ENCODE measurements around the gene LRRC4C.

The LRRC4C gene

DNA sequence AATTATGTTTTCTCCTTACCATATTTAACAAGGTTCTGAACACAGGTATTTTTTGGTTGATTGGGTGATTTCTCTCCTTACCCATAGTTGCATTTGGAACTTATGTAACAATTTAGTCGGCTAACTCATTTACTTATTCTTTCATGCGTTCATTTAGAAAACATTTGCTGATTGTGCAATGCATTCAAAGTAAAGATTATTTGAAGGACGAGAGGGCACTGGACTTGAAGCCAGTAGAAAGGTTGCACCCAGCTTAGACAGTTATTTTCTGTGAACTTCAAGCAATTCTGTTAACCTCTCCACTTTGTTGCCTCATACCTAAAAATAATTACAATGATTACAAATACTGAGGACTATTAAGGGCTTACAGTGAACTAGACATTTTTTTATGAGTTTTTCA lies 769.6 kb downstream of the LRRC4C start:
- TF ChIP-seq, protein P1, sequence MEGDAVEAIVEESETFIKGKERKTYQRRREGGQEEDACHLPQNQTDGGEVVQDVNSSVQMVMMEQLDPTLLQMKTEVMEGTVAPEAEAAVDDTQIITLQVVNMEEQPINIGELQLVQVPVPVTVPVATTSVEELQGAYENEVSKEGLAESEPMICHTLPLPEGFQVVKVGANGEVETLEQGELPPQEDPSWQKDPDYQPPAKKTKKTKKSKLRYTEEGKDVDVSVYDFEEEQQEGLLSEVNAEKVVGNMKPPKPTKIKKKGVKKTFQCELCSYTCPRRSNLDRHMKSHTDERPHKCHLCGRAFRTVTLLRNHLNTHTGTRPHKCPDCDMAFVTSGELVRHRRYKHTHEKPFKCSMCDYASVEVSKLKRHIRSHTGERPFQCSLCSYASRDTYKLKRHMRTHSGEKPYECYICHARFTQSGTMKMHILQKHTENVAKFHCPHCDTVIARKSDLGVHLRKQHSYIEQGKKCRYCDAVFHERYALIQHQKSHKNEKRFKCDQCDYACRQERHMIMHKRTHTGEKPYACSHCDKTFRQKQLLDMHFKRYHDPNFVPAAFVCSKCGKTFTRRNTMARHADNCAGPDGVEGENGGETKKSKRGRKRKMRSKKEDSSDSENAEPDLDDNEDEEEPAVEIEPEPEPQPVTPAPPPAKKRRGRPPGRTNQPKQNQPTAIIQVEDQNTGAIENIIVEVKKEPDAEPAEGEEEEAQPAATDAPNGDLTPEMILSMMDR (IDR thresholded peaks at IDR 0.05; ENCODE audit: borderline replicate concordance, extremely low read depth, low read length, poor library complexity, severe bottlenecking): no peak
- TF ChIP-seq EZH2 (IDR thresholded peaks at IDR 0.05; ENCODE audit: borderline replicate concordance, low read depth, low read length, severe bottlenecking): no peak
- no peaks in the 10 kb centered on the region for H3K4me1 ChIP-seq (ENCODE audit: insufficient read depth, low read length)
- H3K27me3 ChIP-seq (ENCODE audit: insufficient read depth, low read length, poor library complexity): no peaks in the 10 kb centered on the region
- DNase-seq (no peak), ATAC-seq (ENCODE audit: insufficient read depth, low read depth) (no peak)
- H3K9me3 ChIP-seq (ENCODE audit: insufficient read depth, low read length, severe bottlenecking): no peaks in the 10 kb centered on the region
- H3K36me3 ChIP-seq (ENCODE audit: insufficient read depth, low read length): no peaks in the 10 kb centered on the region
- no peak overlapping the region for H3K27ac ChIP-seq (ENCODE audit: low read length)
- no peak overlapping the region for H2AFZ ChIP-seq (ENCODE audit: low read depth, low read length)
- H4K20me1 ChIP-seq (ENCODE audit: insufficient read depth, low read length): no peaks in the 10 kb centered on the region
- no peak overlapping the region for H3K4me3 ChIP-seq (ENCODE audit: low read depth in 1 of 2, low read length in 2 of 2)
- H3K79me2 ChIP-seq (ENCODE audit: insufficient read depth, low read length): no peaks in the 10 kb centered on the region
- no peak overlapping the region for H3K9ac ChIP-seq (ENCODE audit: low read depth, low read length)
- no peak overlapping the region for H3K4me2 ChIP-seq (ENCODE audit: insufficient read depth, low read length)

DNA sequence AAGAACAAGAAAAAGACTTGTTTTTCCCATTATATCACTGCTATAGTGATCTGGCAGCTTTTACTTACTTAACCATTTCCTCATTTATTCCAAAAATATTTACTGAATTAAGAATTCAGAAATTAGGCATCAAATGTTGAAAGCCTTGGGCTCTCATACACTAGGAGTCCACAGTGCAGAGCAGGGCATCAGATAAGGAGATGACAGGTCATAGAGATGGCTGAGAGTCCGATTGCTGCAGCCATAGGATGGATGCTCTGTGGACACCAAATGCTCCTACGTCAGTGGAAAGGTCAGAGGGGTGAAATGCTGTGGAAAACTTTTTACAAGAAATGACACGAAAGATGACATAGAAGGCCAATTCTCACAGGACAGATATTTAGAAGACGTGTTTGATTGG lies 771.1 kb downstream of the LRRC4C start:
- Histone ChIP-seq H3K79me2 (ENCODE audit: insufficient read depth, low read length) (no peaks in the 10 kb centered on the region), H3K9me3 (ENCODE audit: insufficient read depth, low read length, severe bottlenecking) (no peaks in the 10 kb centered on the region), H3K4me3 (ENCODE audit: low read depth in 1 of 2, low read length in 2 of 2) (no peak overlapping the region), H3K4me2 (ENCODE audit: insufficient read depth, low read length) (no peak overlapping the region), H4K20me1 (ENCODE audit: insufficient read depth, low read length) (no peaks in the 10 kb centered on the region), H3K27me3 (ENCODE audit: insufficient read depth, low read length, poor library complexity) (no peaks in the 10 kb centered on the region), H3K36me3 (ENCODE audit: insufficient read depth, low read length) (no peaks in the 10 kb centered on the region), H3K4me1 (ENCODE audit: insufficient read depth, low read length) (no peaks in the 10 kb centered on the region), H3K9ac (ENCODE audit: low read depth, low read length) (no peak overlapping the region), H3K27ac (ENCODE audit: low read length) (no peak overlapping the region), H2AFZ (ENCODE audit: low read depth, low read length) (no peak overlapping the region)
- TF ChIP-seq EZH2 (IDR thresholded peaks at IDR 0.05; ENCODE audit: borderline replicate concordance, low read depth, low read length, severe bottlenecking): no peak
- TF ChIP-seq, protein P1 (IDR thresholded peaks at IDR 0.05; ENCODE audit: borderline replicate concordance, extremely low read depth, low read length, poor library complexity, severe bottlenecking): no peak
- ATAC-seq (ENCODE audit: insufficient read depth, low read depth): no peak
- DNase-seq: no peak

DNA sequence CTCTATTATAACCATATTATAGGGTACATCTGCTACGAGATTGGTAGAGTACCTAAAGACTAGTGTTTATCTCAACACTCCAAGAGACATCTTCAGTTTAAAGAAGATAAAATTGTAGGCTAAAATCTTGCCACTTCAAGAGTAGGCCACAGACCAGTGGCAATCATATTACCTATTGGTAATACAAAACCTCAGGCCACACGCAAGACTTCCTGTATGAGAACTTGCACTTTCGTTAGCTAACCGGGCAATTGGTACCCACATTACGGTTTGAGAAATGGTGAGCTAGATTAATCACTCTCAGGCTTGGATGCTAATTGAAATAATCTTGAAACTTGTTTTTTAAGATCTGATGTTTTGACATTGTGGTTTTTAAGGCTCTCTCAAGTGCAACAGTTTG lies 772.7 kb downstream of the LRRC4C start:
- H2AFZ ChIP-seq (ENCODE audit: low read depth, low read length): no peak overlapping the region
- no peaks in the 10 kb centered on the region for H3K4me1 ChIP-seq (ENCODE audit: insufficient read depth, low read length)
- no peak overlapping the region for H3K9ac ChIP-seq (ENCODE audit: low read depth, low read length)
- H3K9me3 ChIP-seq (ENCODE audit: insufficient read depth, low read length, severe bottlenecking): no peaks in the 10 kb centered on the region
- no peaks in the 10 kb centered on the region for H3K79me2 ChIP-seq (ENCODE audit: insufficient read depth, low read length)
- TF ChIP-seq EZH2 (IDR thresholded peaks at IDR 0.05; ENCODE audit: borderline replicate concordance, low read depth, low read length, severe bottlenecking): no peak
- TF ChIP-seq, protein P1 (IDR thresholded peaks at IDR 0.05; ENCODE audit: borderline replicate concordance, extremely low read depth, low read length, poor library complexity, severe bottlenecking): no peak
- ATAC-seq (ENCODE audit: insufficient read depth, low read depth): no peak
- no peak overlapping the region for H3K4me2 ChIP-seq (ENCODE audit: insufficient read depth, low read length)
- no peak for DNase-seq
- H3K27me3 ChIP-seq (ENCODE audit: insufficient read depth, low read length, poor library complexity): no peaks in the 10 kb centered on the region
- H3K4me3 ChIP-seq (ENCODE audit: low read depth in 1 of 2, low read length in 2 of 2): no peak overlapping the region
- no peaks in the 10 kb centered on the region for H3K36me3 ChIP-seq (ENCODE audit: insufficient read depth, low read length)
- H3K27ac ChIP-seq (ENCODE audit: low read length): no peak overlapping the region
- no peaks in the 10 kb centered on the region for H4K20me1 ChIP-seq (ENCODE audit: insufficient read depth, low read length)

DNA sequence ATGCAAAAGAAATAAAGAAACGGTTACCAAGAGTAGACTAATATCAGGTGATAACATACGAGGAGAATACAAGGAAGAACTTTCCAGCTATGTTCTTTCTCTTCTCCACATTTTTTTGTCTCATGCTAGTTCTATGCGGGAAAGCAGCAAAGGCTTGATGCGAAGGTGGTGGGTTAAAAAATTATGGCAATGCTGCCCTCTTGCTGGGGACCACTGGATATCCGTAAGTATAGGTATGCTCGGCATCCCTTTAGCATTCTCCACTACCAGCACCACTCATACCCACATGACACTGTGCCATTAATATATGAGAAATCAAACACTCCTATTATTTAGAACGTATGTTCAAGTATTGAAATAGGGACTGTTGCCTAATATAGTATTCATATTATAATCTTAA lies 776.4 kb downstream of the LRRC4C start:
- no peak overlapping the region for H3K27ac ChIP-seq (ENCODE audit: low read length)
- H3K79me2 ChIP-seq (ENCODE audit: insufficient read depth, low read length): no peaks in the 10 kb centered on the region
- H3K9me3 ChIP-seq (ENCODE audit: insufficient read depth, low read length, severe bottlenecking): no peaks in the 10 kb centered on the region
- no peak overlapping the region for H3K4me3 ChIP-seq (ENCODE audit: low read depth in 1 of 2, low read length in 2 of 2)
- TF ChIP-seq EZH2 (IDR thresholded peaks at IDR 0.05; ENCODE audit: borderline replicate concordance, low read depth, low read length, severe bottlenecking): no peak
- TF ChIP-seq, protein P1 (IDR thresholded peaks at IDR 0.05; ENCODE audit: borderline replicate concordance, extremely low read depth, low read length, poor library complexity, severe bottlenecking): no peak
- DNase-seq: no peak
- no peak overlapping the region for H3K4me2 ChIP-seq (ENCODE audit: insufficient read depth, low read length)
- no peaks in the 10 kb centered on the region for H3K36me3 ChIP-seq (ENCODE audit: insufficient read depth, low read length)
- no peaks in the 10 kb centered on the region for H4K20me1 ChIP-seq (ENCODE audit: insufficient read depth, low read length)
- no peaks in the 10 kb centered on the region for H3K27me3 ChIP-seq (ENCODE audit: insufficient read depth, low read length, poor library complexity)
- no peak overlapping the region for H3K9ac ChIP-seq (ENCODE audit: low read depth, low read length)
- no peak for ATAC-seq (ENCODE audit: insufficient read depth, low read depth)
- H3K4me1 ChIP-seq (ENCODE audit: insufficient read depth, low read length): no peaks in the 10 kb centered on the region
- H2AFZ ChIP-seq (ENCODE audit: low read depth, low read length): no peak overlapping the region
